PC-9 (cell line): ENCODE data around the gene VWA5B1.

ENCODE experiments used
- EZH2 ChIP-seq: fragments of 200-600 bp; sonication (generic); IDR thresholded peaks from 2 replicates; pipeline ENCODE4 v1.8.0; 2017; ENCODE audit warnings: antibody characterized with exemption, low read depth
- TF ChIP-seq, protein P1 (sequence below): fragments of 200-600 bp; sonication (generic); conservative IDR thresholded peaks from 2 replicates; pipeline ENCODE4 v1.6.1; 2017; ENCODE audit warnings: mixed run types, antibody characterized with exemption, mild to moderate bottlenecking, moderate library complexity

DNA sequence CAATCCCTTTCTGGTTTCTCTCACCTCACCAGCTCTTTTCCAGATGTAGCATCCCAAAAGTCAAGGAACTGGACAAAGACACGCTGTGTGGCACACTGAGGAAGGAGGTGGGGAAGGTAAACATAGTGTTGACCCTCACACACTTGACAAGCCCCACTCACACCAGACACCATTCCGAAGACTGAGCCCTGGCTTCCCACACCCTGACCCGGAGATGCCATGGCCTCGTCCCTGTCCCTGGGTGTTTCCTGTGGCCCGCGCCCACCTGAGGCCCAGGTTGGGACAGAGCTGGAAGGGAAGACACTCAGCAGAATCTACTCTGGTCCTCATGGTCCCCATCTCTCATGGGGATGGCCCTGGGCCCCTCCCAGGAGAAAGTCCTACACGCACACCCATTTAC, 16.4 kb downstream of the VWA5B1 start:
- TF ChIP-seq, protein P1, sequence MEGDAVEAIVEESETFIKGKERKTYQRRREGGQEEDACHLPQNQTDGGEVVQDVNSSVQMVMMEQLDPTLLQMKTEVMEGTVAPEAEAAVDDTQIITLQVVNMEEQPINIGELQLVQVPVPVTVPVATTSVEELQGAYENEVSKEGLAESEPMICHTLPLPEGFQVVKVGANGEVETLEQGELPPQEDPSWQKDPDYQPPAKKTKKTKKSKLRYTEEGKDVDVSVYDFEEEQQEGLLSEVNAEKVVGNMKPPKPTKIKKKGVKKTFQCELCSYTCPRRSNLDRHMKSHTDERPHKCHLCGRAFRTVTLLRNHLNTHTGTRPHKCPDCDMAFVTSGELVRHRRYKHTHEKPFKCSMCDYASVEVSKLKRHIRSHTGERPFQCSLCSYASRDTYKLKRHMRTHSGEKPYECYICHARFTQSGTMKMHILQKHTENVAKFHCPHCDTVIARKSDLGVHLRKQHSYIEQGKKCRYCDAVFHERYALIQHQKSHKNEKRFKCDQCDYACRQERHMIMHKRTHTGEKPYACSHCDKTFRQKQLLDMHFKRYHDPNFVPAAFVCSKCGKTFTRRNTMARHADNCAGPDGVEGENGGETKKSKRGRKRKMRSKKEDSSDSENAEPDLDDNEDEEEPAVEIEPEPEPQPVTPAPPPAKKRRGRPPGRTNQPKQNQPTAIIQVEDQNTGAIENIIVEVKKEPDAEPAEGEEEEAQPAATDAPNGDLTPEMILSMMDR = no peak
- no peak for TF ChIP-seq EZH2
